Measurements from ENCODE around the gene PHOSPHO2.
"Not testable (repeated sequence)": the region's sequence is repeated elsewhere in the genome, so short reads cannot be mapped to it uniquely, and the experiment has no call there.

The PHOSPHO2 gene

GRCh38 chr2:169684135-169684565, 10.1 kb upstream of the PHOSPHO2 start:
- DNase-seq (ENCODE audit: low read depth): no peak

GRCh38 chr2:169684712-169685111, 9.6 kb upstream of the PHOSPHO2 start:
- DNase-seq (ENCODE audit: low read depth): not testable (repeated sequence)

GRCh38 chr2:169686825-169687224, 7.4 kb upstream of the PHOSPHO2 start:
- not testable (repeated sequence) for DNase-seq (ENCODE audit: low read depth)

GRCh38 chr2:169687943-169688342, 6.3 kb upstream of the PHOSPHO2 start:
- DNase-seq (ENCODE audit: low read depth): not testable (repeated sequence)

- no peak for DNase-seq (ENCODE audit: low read depth)
Measured at GRCh38 chr2:169690958-169691357, 3.3 kb upstream of the PHOSPHO2 start.

GRCh38 chr2:169692718-169693117, 1.6 kb upstream of the PHOSPHO2 start:
- DNase-seq (ENCODE audit: low read depth): no peak

GRCh38 chr2:169693360-169693759, 909 bp upstream of the PHOSPHO2 start:
- DNase-seq (ENCODE audit: low read depth): no peak

- no peak for DNase-seq (ENCODE audit: low read depth)
Measured at GRCh38 chr2:169694894-169695260, 608 bp downstream of the PHOSPHO2 start.

GRCh38 chr2:169696381-169696780, 2.1 kb downstream of the PHOSPHO2 start:
- DNase-seq (ENCODE audit: low read depth): no peak

- DNase-seq (ENCODE audit: low read depth): not testable (repeated sequence)
Measured at GRCh38 chr2:169699173-169699572, 4.9 kb downstream of the PHOSPHO2 start.

GRCh38 chr2:169702996-169703395, 8.7 kb downstream of the PHOSPHO2 start:
- no peak for DNase-seq (ENCODE audit: low read depth)

GRCh38 chr2:169704160-169704708, 10.0 kb downstream of the PHOSPHO2 start:
- no peak for DNase-seq (ENCODE audit: low read depth)

- DNase-seq (ENCODE audit: low read depth): no peak
Measured at GRCh38 chr2:169705927-169706326, 11.7 kb downstream of the PHOSPHO2 start.

- DNase-seq (ENCODE audit: low read depth): no peak
Measured at GRCh38 chr2:169707626-169708025, 13.4 kb downstream of the PHOSPHO2 start.

GRCh38 chr2:169709331-169709730, 15.1 kb downstream of the PHOSPHO2 start:
- DNase-seq (ENCODE audit: low read depth): no peak

- DNase-seq (ENCODE audit: low read depth): no peak
Measured at GRCh38 chr2:169709981-169710380, 15.7 kb downstream of the PHOSPHO2 start.

- DNase-seq (ENCODE audit: low read depth): no peak
Measured at GRCh38 chr2:169711751-169712509, 17.7 kb downstream of the PHOSPHO2 start.

GRCh38 chr2:169712791-169713227, 18.5 kb downstream of the PHOSPHO2 start:
- DNase-seq (ENCODE audit: low read depth): no peak

- DNase-seq (ENCODE audit: low read depth): no peak
Measured at GRCh38 chr2:169713331-169713730, 19.1 kb downstream of the PHOSPHO2 start.

- no peak for DNase-seq (ENCODE audit: low read depth)
Measured at GRCh38 chr2:169714699-169715098, 20.4 kb downstream of the PHOSPHO2 start.

- no peak for DNase-seq (ENCODE audit: low read depth)
Measured at GRCh38 chr2:169715379-169716237, 21.3 kb downstream of the PHOSPHO2 start.

GRCh38 chr2:169716238-169716886, 22.1 kb downstream of the PHOSPHO2 start:
- DNase-seq (ENCODE audit: low read depth): peak; percentile 76
